PC-9 (cell line): ENCODE data around the gene NANOS3. TPM values are rescaled to one million over a fixed set of nuclear protein-coding genes. Genes with fewer than 3 reads are reported as not detected.
"Not testable (repeated sequence)": the region's sequence is repeated elsewhere in the genome, so short reads cannot be mapped to it uniquely, and the experiment has no call there.

ENCODE experiments used
- BruUV-seq: library from RNA; stranded (reverse); fragments of 400-500 nt; replicated peaks from 2 replicates; lab custom pipeline; 2021; lab: Mats Ljungman, UMichigan
- CTCF ChIA-PET: fragments of 300-600 bp; sonication (Branson Sonifier 250); formaldehyde crosslinking; loops from one replicate; lab custom pipeline; 2022; ENCODE audit warnings: antibody characterized with exemption; lab: Charles Lee
- POLR2A ChIA-PET: fragments of 300-600 bp; sonication (Branson Sonifier 250); formaldehyde crosslinking; loops from one replicate; lab custom pipeline; 2022; ENCODE audit warnings: antibody characterized with exemption; ENCODE audit not compliant: unreplicated experiment; lab: Charles Lee
- DNase-seq, 2 experiments: peaks; one replicate each; pipeline versions ENCODE4 v3.0.0 to v3.0.0-alpha.2; 2015 to 2022; ENCODE audit warnings: mixed read lengths in 1 of 2
- H2AFZ ChIP-seq: fragments of 200-600 bp; sonication (generic); 2 replicates; pipeline ENCODE4 v1.8.1; 2017; ENCODE audit warnings: antibody characterized with exemption
- H3F3A ChIP-seq: fragments of 200-600 bp; sonication (generic); 2 replicates; pipeline ENCODE4 v1.8.1; 2017; ENCODE audit warnings: antibody characterized with exemption, mild to moderate bottlenecking, low read depth; ENCODE audit not compliant: insufficient read depth
- H3K27ac ChIP-seq: fragments of 200-600 bp; sonication (generic); 2 replicates; pipeline ENCODE4 v1.6.1; 2016; ENCODE audit warnings: mixed run types
- H3K27me3 ChIP-seq: fragments of 200-600 bp; sonication (generic); 2 replicates; pipeline ENCODE4 v1.6.1; 2016; ENCODE audit warnings: low read depth, mixed run types; ENCODE audit not compliant: insufficient read depth
- H3K36me3 ChIP-seq: fragments of 200-600 bp; sonication (generic); 2 replicates; pipeline ENCODE4 v1.6.1; 2016; ENCODE audit warnings: low read depth, mixed run types
- H3K4me1 ChIP-seq: fragments of 200-600 bp; sonication (generic); replicated peaks from 2 replicates; pipeline ENCODE4 v1.6.1; 2016; ENCODE audit warnings: mixed run types; ENCODE audit not compliant: insufficient read depth
- H3K4me2 ChIP-seq: fragments of 200-600 bp; sonication (generic); 2 replicates; pipeline ENCODE4 v1.6.1; 2017; ENCODE audit warnings: mixed run types
- H3K4me3 ChIP-seq: fragments of 200-600 bp; sonication (generic); 2 replicates; pipeline ENCODE4 v1.6.1; 2016; ENCODE audit warnings: mixed run types
- H3K79me2 ChIP-seq: fragments of 200-600 bp; sonication (generic); 2 replicates; pipeline ENCODE4 v1.6.1; 2017; ENCODE audit warnings: low read depth, mixed run types
- H3K9me2 ChIP-seq: fragments of 200-600 bp; sonication (generic); 2 replicates; pipeline ENCODE4 v1.8.1; 2017; ENCODE audit warnings: mild to moderate bottlenecking; ENCODE audit not compliant: insufficient read depth
- H3K9me3 ChIP-seq: fragments of 200-600 bp; sonication (generic); 2 replicates; pipeline ENCODE4 v1.8.1; 2016; ENCODE audit warnings: low read depth; ENCODE audit not compliant: insufficient read depth
- H4K20me1 ChIP-seq: fragments of 200-600 bp; sonication (generic); 2 replicates; pipeline ENCODE4 v1.8.1; 2017; ENCODE audit not compliant: insufficient read depth
- EZH2 ChIP-seq: fragments of 200-600 bp; sonication (generic); IDR thresholded peaks from 2 replicates; pipeline ENCODE4 v1.8.0; 2017; ENCODE audit warnings: antibody characterized with exemption, low read depth
- intact Hi-C: fragments of 100-400 bp; cut with micrococcal nuclease; formaldehyde crosslinking; loops from one replicate; pipeline ENCODE4 v1.10.0; 2022; ENCODE audit not compliant: unreplicated experiment
- total RNA-seq: library from RNA; stranded (reverse); gene quantifications from 2 replicates; pipeline ENCODE4 v1.2.3, GENCODE V29; 2021
- TF ChIP-seq, protein P1 (sequence below): fragments of 200-600 bp; sonication (generic); conservative IDR thresholded peaks from 2 replicates; pipeline ENCODE4 v1.6.1; 2017; ENCODE audit warnings: mixed run types, antibody characterized with exemption, mild to moderate bottlenecking, moderate library complexity

Gene NANOS3
- total RNA-seq, 1 experiment from 2014 or later, result 2.1 TPM

DNA sequence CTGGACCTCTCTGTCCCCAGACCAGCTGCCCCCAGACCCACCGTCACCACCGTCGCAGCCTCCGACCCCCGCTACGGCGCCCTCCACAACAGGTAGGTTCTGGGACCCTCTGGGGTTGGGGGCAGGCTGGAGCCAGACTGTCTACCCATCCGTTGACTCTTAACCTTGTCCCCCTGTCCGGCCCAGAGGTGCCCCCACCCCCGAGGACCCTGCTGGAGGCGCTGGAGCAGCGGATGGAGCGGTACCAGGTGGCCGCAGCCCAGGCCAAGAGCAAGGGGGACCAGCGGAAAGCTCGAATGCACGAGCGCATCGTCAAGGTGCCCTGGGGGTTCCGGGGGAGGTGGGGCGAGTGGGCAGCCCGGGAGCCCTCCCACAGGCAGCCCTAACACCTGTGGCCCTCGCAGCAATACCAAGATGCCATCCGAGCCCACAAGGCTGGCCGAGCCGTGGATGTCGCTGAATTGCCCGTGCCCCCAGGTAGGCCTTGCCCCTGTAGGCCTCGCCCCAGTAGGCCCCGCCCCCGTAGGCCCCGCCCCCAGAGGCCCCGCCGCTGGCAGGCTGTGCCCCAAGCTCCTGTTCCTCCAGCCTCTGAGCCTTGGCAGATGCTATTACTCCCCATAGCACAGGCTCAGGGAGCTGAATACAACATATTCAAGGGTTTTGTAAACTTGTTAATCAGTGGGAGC lies 41.9 kb downstream of the NANOS3 start:
- Histone ChIP-seq H3K27ac (no peak overlapping the region), H3K36me3 (peaks cover 50% of the 10 kb centered on the region), H3K9me3 (no peaks in the 10 kb centered on the region; the same call in 1 of the 2 replicates), H3K4me3 (no peak overlapping the region), H3K4me1 (no peaks in the 10 kb centered on the region), H2AFZ (no peak overlapping the region), H3K4me2 (no peak overlapping the region), H4K20me1 (no peaks in the 10 kb centered on the region), H3K9me2 (no peaks in the 10 kb centered on the region), H3F3A (peaks cover 17% of the 10 kb centered on the region), H3K27me3 (no peaks in the 10 kb centered on the region), H3K79me2 (no peaks in the 10 kb centered on the region)
- TF ChIP-seq, protein P1, sequence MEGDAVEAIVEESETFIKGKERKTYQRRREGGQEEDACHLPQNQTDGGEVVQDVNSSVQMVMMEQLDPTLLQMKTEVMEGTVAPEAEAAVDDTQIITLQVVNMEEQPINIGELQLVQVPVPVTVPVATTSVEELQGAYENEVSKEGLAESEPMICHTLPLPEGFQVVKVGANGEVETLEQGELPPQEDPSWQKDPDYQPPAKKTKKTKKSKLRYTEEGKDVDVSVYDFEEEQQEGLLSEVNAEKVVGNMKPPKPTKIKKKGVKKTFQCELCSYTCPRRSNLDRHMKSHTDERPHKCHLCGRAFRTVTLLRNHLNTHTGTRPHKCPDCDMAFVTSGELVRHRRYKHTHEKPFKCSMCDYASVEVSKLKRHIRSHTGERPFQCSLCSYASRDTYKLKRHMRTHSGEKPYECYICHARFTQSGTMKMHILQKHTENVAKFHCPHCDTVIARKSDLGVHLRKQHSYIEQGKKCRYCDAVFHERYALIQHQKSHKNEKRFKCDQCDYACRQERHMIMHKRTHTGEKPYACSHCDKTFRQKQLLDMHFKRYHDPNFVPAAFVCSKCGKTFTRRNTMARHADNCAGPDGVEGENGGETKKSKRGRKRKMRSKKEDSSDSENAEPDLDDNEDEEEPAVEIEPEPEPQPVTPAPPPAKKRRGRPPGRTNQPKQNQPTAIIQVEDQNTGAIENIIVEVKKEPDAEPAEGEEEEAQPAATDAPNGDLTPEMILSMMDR, result no peak
- ChIA-PET POLR2A (interaction anchor here (0.5 kb wide), 1 partner anchor 22 kb away, joined by 7 read pairs; no protein-coding TSS in a partner anchor), CTCF (interaction anchor here (0.5 kb wide), 1 partner anchor 15 kb away, joined by 4 read pairs; no protein-coding TSS in a partner anchor)
- intact Hi-C loops, result no loop called here
- BruUV-seq, result no TSS peak
- no peak for DNase-seq

DNA sequence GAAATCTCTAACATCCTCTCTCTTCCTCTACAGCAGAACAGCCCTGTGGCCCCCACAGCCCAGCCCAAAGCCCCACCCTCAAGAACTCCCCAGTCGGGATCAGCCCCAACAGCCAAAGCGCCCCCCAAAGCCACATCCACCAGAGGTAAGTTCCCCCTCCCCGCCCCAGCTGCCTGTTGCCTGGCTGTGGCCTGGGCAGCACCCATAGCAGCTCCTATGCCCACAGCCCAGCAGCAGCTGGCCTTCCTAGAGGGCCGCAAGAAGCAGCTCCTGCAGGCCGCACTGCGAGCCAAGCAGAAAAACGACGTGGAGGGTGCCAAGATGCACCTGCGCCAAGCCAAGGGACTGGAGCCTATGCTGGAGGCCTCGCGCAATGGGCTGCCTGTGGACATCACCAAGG lies 43.6 kb downstream of the NANOS3 start:
- H3K27ac ChIP-seq, result no peak overlapping the region

DNA sequence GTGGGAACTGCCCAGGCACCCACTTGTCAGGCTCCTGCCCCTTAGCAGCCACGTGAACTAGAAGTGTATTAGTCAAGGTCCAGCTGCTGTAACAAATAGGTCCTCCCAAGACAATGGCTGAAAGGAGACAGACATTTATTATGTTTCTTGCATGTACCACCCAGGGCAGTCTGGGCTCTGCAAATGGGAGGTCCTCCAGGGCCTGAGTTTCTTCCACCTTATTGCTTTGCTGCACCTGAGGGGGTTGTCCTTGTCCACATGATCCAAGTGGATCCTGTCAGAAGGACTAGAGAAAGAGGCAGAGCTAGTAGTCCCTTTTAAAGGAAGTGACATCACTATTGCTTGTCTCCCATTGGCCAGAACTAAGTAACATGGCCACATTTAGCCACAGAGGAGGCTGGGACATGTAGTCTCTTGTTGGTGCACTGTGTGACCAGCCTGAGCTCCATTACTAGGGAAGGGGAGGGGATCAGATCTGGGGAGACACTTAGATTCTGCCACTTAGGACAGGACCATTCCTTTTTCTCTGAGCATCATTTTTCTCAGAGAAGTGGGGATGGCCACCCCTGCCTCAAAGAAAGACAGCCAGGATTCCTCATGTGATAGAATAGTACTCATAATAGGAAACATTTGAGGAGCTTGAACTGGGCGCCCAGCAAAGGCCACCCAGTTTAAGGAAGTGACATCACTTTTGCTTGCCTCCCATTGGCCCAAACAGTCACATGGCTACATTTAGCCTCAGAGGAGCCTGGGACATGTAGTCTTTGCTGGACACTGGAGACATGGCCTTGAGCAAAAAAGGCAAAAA lies 44.2 kb downstream of the NANOS3 start:
- CTCF ChIA-PET, result no interaction called here
- POLR2A ChIA-PET, result interaction anchor here (0.8 kb wide), 1 partner anchor 35 kb away, joined by 5 read pairs; no protein-coding TSS in a partner anchor
- H3K36me3 ChIP-seq, result peaks cover 33% of the 10 kb centered on the region

More for the DNA sequence above, 43.6 kb downstream of the NANOS3 start:
- peaks cover 23% of the 10 kb centered on the region for H3F3A ChIP-seq
- no TSS peak for BruUV-seq
- H3K79me2 ChIP-seq, result no peaks in the 10 kb centered on the region
- H3K9me3 ChIP-seq, result no peaks in the 10 kb centered on the region; the same call in 1 of the 2 replicates
- H3K4me2 ChIP-seq, result no peak overlapping the region
- H3K36me3 ChIP-seq, result peaks cover 37% of the 10 kb centered on the region
- H3K4me3 ChIP-seq, result no peak overlapping the region
- no peak for DNase-seq
- H3K9me2 ChIP-seq, result no peaks in the 10 kb centered on the region
- intact Hi-C loops, result no loop called here
- no peak overlapping the region for H2AFZ ChIP-seq
- H3K4me1 ChIP-seq, result no peaks in the 10 kb centered on the region
- TF ChIP-seq, protein P1, result no peak
- ChIA-PET CTCF (no interaction called here), POLR2A (no interaction called here)
- H3K27me3 ChIP-seq, result no peaks in the 10 kb centered on the region
- no peaks in the 10 kb centered on the region for H4K20me1 ChIP-seq

DNA sequence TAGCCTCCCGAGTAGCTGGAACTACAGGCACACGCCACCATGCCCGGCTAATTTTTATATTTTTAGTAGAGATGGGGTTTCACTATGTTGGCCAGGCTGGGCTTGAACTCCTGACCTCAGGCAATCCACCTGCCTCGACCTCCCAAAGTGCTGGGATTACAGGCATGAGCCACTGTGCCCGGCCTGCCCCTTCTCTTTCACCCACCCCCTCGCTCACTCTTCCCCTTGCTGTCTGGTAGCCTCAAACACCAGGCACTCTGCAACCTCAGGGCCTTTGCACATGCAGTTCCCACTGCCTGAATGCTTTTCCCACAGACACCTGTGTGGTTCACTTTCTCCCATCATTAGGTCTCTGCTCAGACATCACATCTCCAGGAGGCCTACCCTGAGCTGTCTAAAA lies 45.2 kb downstream of the NANOS3 start:
- H3K4me2 ChIP-seq, H3K27me3 ChIP-seq, H2AFZ ChIP-seq, H4K20me1 ChIP-seq, H3K4me1 ChIP-seq, H3K9me2 ChIP-seq, H3F3A ChIP-seq, intact Hi-C loops, BruUV-seq, CTCF ChIA-PET, H3K79me2 ChIP-seq, H3K27ac ChIP-seq, H3K9me3 ChIP-seq, POLR2A ChIA-PET, DNase-seq, H3K4me3 ChIP-seq: not testable (repeated sequence)
- peaks cover 27% of the 10 kb centered on the region for H3K36me3 ChIP-seq

More for the DNA sequence above, 44.2 kb downstream of the NANOS3 start:
- Histone ChIP-seq H3K79me2 (no peaks in the 10 kb centered on the region), H2AFZ (no peak overlapping the region), H3F3A (peaks cover 17% of the 10 kb centered on the region), H3K9me2 (no peaks in the 10 kb centered on the region), H3K4me1 (no peaks in the 10 kb centered on the region), H3K27me3 (no peaks in the 10 kb centered on the region), H3K4me3 (no peak overlapping the region), H3K27ac (no peak overlapping the region), H4K20me1 (no peaks in the 10 kb centered on the region), H3K4me2 (no peak overlapping the region), H3K9me3 (no peaks in the 10 kb centered on the region; the same call in 1 of the 2 replicates)
- intact Hi-C loops, result no loop called here
- no TSS peak for BruUV-seq
- peak in 1 of 2 experiments; percentile 72 for DNase-seq
- no peak for TF ChIP-seq EZH2
- TF ChIP-seq, protein P1, result no peak
